DMS114 treated with DMSO at 0.1 percent for 48 hours (cell line): ENCODE measurements around the gene COL23A1.

Experiments used
- DNase-seq: peaks from one replicate; lab custom pipeline; 2025; ENCODE audit not compliant: unreplicated experiment; lab: John Stamatoyannopoulos, UW

COL23A1 gene

DNA sequence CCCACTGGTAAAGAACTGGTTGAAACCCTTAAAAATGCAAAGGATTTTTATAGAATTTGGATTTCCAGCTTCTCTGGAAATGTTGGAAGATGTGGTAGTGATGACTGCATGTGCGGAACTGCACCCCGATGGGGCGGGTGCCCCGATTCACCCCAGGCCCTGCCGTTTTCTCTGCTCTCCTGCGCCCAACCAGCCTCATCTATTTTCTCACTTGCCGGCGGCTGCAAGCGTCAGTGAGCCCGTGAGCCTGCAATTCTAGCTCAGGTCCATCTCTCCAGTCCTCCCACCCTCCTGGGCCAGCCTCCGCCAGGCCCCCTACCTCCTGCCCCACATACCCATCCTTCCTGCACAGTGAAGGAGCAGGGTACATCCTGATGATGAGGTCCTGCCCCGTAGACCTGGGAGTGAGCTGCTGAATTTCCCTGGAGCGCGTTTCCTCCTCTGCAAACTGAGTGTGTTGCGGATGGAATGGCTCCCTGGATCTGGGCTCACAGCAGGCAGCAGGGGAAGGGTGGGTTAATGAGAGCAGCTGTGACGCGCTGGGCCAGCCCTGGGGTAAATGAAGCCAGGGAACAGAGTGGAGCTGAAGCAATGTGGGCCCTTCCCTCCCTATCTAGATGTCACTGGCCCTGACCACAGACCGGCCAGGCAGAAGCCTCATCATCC is 311.7 kb downstream of the COL23A1 start:
- no peak for DNase-seq

DNA sequence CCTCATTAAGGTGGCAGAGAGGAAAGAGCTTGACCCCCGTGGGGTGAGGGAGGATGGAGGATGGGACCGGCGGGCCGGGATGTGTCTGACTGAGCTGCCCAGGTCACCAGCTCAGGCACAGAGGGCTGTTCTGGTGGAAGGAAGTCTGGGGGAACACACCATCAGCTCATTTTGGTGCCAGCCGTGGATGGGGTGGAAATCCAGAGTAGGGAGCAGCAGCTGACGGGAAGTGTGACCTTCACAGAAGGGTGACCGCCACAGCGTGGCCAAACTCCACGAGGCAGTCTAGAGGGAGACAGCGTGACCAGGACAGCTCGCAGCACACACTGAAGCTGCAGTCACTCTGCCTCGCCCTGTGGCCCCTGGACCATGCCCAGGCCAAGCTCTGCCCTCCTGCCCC is 312.3 kb downstream of the COL23A1 start:
- no peak for DNase-seq

DNA sequence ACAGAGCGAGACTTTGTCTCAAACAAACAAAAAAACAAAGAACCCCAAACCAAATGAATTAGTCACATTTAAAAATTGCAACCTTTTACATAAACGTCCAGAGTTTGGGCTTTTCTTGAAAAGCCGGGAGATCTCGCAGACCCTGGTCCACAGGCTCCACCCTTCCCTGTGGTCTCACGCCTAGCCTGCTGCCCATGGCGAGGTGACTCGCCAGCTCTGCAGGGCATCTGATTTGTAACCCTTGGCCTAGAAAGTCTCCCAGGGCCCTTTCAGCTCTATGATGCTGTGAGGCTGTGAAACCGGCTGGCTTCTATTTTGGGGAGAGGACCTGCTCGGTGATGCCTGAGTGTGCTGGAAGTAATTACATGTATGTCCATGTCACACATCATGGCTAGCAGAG is 312.8 kb downstream of the COL23A1 start:
- no peak for DNase-seq

DNA sequence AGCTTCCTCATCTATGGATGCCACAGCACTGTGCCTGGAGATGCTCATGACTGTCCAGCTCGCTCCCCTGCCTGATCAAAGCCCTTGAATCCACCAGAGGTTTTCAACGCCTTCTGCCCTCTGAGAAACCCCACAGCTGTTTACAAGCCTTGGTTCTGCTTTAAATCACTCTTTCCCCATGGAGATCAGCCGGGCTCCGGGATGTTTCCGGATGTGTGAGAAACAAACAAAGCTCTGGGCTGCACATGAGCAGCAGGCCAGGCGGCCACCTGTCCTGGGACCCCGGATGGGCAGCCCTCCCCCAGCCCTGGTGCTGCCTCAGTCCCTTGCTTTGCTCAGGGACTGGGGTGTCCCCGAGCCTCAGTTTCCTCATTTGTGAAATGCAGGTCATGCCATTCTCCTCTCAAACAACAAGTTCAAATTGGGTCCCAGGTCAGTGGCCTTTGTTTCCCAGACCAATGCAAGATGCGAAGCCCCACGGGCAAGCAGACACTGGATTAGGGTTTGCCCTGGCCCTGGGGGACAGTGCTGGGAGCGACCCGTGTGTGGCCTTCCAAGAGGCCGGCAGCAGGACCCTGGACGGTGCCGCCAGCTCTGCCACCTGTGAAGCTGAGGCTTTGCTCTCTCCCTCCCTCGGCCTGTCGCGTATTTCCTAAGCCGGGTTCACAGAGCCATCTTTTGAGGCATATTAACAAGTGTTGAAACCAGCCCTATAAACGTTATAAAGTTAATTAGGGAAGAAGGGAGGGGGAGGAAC is 315.2 kb downstream of the COL23A1 start:
- no peak for DNase-seq

DNA sequence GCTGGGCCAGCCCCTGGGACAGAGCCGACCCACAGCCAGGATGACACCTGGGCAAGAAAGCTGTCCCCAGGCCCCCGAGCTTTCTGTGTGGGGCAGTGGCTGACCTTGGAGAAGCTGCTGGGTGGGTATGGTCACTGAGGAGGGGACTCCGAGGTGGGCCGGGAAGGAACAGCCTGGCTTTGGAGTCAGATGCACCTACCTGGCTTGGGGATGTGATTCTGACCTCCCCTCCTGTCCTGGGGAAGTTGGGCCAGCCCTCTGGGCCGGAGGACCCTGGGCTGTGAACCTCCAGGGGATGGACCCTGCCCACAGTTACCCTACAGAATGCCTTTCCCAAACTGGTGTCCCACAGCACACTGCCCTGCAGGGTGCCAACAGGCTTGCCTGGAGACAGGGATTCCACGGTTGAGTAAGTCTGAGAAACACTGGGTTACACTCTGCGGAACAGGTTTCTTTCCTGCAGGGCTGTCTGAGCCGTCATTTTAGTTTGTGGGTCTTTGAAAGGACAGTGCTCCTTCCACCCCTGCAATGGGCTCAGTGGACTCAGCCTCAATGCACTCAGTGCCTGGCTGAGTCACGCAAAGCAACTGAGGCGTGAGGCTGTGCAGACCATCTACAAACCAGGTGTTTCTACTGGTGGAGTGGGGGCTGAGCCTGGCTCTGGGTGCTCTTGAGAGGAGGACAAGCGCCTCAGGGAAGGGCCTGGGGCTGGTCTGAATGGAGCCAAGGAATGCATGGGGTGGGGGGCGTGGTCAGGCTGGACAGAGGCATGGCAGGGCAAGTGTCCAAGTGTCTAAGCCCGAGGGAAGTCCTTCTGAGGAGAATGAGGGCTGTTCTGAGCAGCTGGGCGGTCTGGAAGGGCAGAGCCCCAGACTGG is 316.3 kb downstream of the COL23A1 start:
- DNase-seq = no peak

DNA sequence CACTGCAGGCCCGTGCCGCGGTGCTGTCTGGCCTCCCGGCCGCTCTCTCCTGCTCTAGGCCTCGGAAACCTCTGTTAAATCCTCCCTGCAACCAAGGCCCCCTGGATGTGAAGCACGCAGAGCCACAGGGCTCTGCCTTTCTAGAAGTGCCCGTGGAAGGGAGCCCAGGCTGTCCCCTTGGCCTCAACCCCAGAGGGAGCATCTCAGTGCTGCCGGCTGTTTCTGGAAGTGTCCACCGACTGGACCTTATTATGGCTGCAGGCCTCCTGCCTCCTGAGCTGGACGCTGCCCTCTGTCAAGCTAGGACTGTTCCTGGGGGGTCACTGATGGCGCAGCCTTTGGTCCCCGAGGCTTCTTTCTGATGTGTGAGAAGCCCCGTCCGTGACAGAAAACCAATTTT is 317.2 kb downstream of the COL23A1 start:
- no peak for DNase-seq

DNA sequence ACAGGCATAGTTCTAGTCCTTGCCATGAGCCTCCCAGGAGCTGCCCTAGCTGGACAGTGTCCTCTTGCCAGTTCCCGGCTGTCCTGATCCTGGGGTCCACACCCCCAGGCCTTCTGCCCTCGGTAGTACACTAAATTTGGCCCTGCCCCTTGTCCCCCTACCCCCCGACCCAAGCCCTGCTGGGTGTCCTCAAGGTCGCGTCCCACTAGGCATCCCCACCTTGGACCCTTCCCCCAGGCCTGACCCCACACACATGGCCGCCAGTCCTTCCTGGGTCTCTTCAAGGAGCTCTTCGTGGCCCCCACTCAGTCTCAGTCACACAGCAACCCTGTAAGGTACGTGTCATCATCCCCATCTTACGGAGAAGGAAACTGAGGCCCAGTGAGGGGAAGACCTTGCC is 317.6 kb downstream of the COL23A1 start:
- DNase-seq = no peak

DNA sequence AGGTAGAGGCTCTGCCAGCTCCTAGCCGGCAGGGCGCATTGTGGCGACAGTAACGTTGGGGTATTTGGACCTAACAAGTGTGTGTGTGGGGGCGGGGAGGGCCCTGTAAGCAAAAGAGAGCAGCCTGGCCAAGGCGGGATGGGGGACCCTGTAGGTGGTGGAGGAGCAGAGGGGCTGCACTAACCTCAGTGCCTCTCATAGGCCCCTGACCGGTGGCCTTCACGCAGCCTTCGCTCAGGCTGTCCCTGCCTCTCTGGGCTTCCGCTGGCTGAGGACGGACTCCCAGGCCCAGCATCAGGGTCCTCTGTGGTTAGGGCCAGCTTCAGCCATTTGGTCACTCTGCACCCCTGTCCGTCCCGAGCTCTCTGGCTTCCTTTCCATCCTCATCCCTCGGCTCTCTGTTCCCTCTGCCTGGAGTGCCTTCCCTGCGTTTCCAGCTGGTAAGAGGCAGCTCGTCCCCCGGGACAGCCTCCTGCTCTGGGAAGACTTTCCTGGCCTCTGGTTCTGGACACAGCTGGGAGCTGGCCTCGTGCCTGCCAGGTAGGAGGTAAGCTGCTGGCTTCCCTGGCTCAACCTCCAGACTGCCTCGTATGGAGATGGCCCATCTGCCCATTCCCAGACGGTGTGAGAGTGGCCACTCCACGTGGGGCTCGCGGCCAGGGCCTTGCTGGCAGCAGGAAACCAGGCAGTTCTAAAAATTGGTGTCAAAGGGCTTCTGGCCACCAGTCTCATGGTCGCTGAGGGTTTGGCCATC is 318.3 kb downstream of the COL23A1 start:
- DNase-seq = no peak

DNA sequence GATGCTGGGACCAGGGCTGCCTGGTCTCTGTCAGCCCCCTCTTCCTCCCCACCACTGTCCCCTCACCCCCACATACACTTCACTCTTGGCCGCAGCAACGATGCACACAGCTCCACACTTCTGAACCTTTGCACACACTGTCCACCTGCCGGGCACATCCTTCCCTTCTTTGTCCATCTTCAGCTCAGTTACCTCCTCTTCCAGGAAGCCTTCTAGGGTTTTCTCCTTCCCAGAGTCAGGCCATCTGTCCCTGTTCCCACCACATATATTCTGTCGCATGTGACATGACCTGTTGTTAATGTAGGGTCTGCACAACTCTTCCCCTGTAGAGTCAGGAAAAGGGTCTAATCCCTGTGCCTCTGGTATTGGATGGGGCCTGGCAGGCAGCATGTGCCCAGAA is 319.0 kb downstream of the COL23A1 start:
- no peak for DNase-seq

DNA sequence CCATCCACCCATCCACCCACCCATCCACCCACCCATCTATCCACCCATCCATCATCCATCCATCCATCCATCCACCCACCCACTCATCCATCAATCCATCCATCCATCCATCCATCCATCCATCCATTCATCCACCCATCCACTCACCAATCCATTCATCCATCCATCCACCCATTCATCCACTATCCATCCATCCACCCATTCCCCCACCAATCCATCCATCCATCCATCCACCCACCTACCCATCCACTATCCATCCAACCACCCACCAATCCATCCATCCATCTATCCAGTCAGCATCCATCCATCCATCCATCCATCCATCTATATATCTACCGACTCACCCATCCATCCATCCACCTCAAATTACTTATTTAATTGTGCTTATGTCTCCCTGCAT is 320.7 kb downstream of the COL23A1 start:
- no peak for DNase-seq

DNA sequence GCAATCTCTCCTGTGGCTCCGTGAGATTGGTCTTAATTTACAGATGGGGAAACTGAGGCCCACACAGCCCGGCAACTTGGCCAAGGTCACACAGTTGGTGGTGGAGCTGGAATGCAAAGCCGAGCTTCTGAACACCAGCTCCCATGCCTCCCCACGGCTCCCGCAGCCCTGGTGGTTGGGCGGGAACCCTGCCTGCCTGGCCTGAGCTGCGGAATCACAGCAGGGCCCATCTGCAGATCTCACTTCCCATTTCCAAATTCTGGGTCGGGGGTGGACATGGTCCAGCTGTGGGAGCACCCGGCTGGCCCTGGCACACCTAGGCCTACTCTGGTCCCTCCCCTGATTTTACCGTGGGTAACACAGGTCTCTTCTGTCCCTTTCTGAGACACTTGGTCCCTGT is 322.3 kb downstream of the COL23A1 start:
- no peak for DNase-seq

DNA sequence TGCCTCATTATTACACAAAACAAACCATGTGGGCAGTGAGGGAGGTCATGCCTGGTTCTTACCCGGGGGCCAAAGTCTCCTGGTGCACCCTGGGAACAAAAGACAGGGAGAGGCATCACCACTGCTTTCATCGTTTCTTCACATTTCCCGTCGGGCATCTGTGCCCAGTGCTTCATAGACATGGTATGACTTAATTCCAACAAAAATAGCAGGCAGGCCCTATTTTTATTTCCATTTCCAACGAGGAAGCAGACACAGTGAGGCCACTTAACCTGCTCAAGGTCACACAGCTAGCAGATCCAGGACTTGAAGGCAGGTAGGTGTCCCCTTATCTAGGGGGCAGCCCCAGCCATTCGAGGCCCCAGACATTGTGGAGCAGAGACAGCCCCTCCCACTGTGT is 322.9 kb downstream of the COL23A1 start:
- DNase-seq = no peak

DNA sequence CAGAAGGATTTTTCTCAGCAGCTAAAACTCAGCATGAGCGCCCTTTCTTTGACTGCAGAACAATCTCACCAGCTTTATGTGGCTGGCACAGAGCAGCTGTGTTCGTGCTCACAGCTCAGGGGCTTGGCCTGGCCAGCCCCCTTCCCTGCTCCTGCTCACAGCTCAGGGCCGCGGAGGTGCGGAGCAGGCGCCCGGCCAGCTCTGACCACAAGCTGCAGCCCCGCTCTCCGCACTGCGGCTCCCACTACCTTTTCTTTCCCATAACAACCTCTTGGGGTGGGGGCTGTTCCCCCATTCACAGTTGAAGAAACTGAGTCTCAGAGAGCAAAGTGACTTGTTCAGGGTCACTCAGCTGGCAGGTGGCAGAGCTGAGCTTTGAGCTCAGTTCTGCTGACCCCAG is 323.6 kb downstream of the COL23A1 start:
- DNase-seq = no peak

DNA sequence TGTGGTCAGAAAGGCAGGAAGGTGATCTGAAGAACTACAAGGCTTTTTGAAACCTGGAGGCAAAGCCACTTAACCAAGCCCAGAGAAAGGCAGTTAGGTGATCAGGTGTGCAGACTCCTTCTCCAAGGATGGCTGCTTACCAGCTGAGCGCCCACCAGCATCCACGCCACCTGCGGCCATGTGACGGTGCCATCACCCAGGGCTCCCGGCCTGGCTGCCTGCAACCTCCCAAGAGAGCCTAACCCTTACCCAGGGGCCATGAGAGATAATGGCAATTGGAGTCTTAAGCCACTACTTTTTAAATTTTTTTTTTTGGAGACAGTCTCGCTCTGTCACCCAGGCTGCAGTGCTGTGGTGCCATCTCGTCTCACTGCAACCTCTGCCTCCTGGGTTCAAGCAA is 324.4 kb downstream of the COL23A1 start:
- no peak for DNase-seq

DNA sequence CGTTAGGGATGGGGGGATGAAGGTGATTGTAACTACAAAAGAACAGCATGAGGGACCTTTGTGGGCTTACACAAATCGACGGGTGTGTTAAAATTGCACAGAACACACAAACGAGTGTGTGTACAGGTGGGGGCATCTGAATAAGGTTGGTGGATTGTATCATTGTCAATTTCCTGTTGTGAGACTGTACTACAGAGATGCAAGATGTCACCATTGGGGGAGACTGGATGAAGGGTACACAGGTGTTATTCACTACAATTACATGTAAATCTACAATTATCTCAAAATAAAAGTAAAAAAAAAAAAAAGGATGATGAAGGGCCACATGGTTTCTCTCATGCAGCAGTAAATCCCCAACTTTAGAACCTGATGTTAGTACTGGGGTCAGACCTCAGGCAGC is 326.1 kb downstream of the COL23A1 start:
- DNase-seq = no peak

DNA sequence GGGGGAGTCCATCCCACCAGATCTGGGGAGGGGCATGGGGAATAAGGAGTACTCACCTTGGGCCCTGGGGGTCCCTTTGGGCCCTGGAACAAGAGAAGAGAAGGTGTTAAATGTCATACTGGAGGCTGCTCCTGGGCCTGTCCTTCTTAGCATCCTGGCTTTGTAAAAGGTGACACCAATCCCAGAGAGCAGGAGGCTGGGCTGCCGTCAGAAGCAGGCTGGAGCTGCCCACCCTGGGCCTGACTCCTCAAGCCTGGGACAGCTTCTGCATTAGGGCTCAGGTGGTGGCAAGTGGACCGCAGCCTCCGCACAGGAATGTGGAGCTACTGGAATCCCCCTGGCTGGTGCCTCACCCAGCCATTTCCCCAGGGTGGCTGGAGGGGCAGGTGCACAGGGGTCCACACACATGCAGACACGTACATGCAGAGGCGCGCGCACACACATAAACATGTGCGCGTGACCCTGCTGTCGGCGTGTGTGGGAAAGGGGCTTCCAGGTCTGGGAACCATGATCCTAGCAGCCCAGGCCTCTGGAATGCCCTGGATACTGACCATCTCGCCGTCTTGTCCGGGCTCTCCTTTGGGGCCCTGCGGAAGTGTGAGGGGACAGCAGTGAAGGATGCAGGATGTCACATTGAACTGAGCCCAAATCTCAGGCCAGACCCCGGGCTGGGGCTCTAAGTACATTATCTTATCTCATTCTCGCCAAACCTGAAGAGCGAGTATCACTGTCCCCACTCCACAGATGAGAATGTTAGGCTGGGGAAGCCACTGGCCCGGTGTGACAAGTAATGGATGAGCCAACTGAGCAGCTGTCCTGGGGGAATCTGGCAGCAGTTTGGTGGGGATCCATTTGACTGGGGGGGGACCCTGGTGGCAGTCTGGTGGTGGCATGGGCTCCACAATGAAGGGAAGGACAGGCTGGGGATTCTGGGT is 328.3 kb downstream of the COL23A1 start:
- DNase-seq = no peak

DNA sequence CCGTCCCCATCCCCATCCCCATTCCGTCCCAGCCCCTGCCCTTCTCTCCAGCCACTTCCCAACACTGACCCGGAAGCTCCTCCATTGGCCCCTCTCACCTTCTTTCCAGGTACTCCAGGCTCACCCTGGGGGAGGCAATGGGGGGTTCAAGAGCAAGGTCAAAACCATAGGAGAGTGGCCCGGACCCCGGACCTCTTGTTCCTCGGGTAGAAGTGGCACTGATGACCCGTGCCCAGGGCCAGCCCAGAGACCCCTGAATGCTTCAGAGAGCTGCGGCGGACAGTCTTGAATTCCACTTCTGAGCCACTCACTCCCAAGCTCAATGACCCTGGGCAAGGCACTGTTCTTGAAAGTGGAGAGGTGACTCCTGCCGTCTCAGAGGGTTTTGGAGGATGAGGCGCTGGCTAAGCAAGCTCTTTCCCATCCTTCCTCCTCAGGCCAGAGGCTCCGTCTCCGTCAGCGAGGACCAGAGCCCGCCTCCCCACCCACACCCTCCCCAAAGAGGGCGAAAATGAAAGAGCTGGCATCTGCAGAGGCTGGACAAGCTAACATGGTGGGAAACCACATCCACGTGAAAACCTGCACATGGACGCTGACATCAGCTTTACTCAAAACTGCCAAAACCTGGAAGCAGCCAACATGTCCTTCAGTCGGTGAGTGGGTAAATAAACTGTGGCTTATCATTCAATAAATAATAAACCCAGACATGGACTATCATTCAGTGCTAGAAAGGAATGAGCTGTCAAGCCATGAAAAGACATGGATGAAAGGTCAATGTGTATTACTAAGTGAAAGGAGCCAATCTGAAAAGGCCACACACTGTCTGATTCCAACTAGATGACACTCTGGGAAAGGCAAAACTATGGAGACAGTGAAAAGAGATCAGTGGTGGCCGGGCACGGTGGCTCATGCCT is 330.3 kb downstream of the COL23A1 start:
- no peak for DNase-seq

DNA sequence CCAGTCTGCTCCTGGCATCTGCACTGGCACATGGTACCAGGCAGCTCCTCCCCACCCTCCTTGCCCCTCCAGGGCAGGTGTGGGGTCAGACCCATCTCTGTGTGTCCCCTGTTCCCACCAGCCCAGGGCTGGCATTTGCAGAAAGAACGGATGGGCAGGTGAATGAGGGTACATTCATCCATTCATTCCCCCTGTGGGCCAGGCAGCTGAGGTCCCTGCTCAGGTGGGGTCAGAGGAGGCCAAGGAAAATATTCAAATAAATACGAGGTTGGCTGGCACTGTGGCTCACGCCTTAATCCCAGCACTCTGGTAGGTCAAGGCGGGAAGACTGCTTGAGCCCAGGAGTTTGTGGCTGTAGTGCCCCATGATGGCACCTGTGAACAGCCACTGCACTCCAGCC is 332.5 kb downstream of the COL23A1 start:
- no peak for DNase-seq

DNA sequence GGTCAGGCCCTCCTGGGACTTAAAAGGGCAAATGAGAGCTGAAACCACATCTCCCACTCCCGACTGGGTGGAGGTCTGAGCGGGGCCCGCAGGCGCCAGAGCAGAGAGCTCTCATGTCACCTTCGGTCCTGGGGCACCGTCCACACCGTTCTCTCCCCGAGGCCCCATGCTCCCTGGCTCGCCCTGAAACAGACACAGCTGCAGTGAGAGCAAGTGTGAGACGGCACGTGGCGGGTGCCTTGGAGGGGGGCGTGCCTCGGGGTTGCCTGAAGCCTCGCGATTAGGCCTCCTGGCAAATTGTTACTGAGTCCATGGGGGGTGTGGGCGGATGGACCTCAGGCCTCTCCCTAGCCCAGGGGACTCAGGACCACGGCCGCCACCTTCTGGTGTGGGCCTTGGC is 333.4 kb downstream of the COL23A1 start:
- no peak for DNase-seq
